Measurements from ENCODE around the gene NAV2. TPM values are rescaled to one million over a fixed set of nuclear protein-coding genes. Genes with fewer than 3 reads are reported as not detected.

Gene NAV2
- total and polyA plus RNA-seq, 2 experiments from 2014 or later = 26.0 to 45.0 TPM

GRCh38 chr11:19844012-19844411 is 131.4 kb downstream of the NAV2 start (continued):
- TF ChIP-seq STAT1 (IDR thresholded peaks at IDR 0.05; ENCODE audit: unreplicated experiment) (no peak), EZH2 (IDR thresholded peaks at IDR 0.05; ENCODE audit: low read depth, unreplicated experiment) (no peak), ZNF331 (CRISPR knock-in tag; IDR thresholded peaks at IDR 0.05; ENCODE audit: low read depth) (no peak), EZH2phosphoT487 (IDR thresholded peaks at IDR 0.05; ENCODE audit: unreplicated experiment) (no peak)

GRCh38 chr11:19844806-19845205 is 132.2 kb downstream of the NAV2 start:
- Histone ChIP-seq H3K4me1 (ENCODE audit: insufficient read depth) (peaks cover 26% of the 10 kb centered on the region), H2AFZ (no peak overlapping the region), H3K4me3 (no peak overlapping the region), H3K79me2 (replicated peaks; ENCODE audit: insufficient read depth) (peaks cover 18% of the 10 kb centered on the region), H3K4me2 (no peak overlapping the region), H3K36me3 (ENCODE audit: insufficient read depth) (no peaks in the 10 kb centered on the region), H4K20me1 (replicated peaks; ENCODE audit: insufficient read depth) (peaks cover 12% of the 10 kb centered on the region; the same call in 1 of the 2 replicates), H3K27me3 (ENCODE audit: insufficient read depth) (no peaks in the 10 kb centered on the region), H3K9me2 (ENCODE audit: insufficient read depth) (no peaks in the 10 kb centered on the region), H3F3A (replicated peaks; ENCODE audit: low read depth) (0 out of 2 replicates have a peak, but pooled peaks cover 6% of the 10 kb centered on the region), H3K27ac (ENCODE audit: low read depth) (no peak overlapping the region)
- DNase-seq (ENCODE audit: low spot score) = no peak
- H3K9me3 Mint-ChIP-seq = no peaks in the 10 kb centered on the region
- H3K27ac Mint-ChIP-seq = no peak overlapping the region
- peaks cover 33% of the 10 kb centered on the region for H3K36me3 Mint-ChIP-seq (ENCODE audit: low read depth)
- no peak overlapping the region for H3K4me3 Mint-ChIP-seq
- TF ChIP-seq JUNB (IDR thresholded peaks at IDR 0.05; ENCODE audit: unreplicated experiment) (no peak), ETS1 (IDR thresholded peaks at IDR 0.05) (no peak), REST (IDR thresholded peaks at IDR 0.05; ENCODE audit: unreplicated experiment) (no peak), CREB1 (CRISPR knock-in tag; IDR thresholded peaks at IDR 0.05; ENCODE audit: low read depth) (no peak), NANOG (IDR thresholded peaks at IDR 0.05; ENCODE audit: borderline replicate concordance) (no peak), ZNF331 (CRISPR knock-in tag; IDR thresholded peaks at IDR 0.05; ENCODE audit: low read depth) (no peak), EZH2 (IDR thresholded peaks at IDR 0.05; ENCODE audit: low read depth, unreplicated experiment) (no peak), STAT1 (IDR thresholded peaks at IDR 0.05; ENCODE audit: unreplicated experiment) (no peak), ZNF114 (CRISPR knock-in tag; IDR thresholded peaks at IDR 0.05) (no peak), EZH2phosphoT487 (IDR thresholded peaks at IDR 0.05; ENCODE audit: unreplicated experiment) (no peak), CTCF (conservative IDR thresholded peaks at IDR 0.05; ENCODE audit: low read depth in 2 of 2) (no peak), ZNF462 (CRISPR knock-in tag; IDR thresholded peaks at IDR 0.05) (no peak), POLR2AphosphoS5 (IDR thresholded peaks at IDR 0.05; ENCODE audit: low read depth) (no peak)
- no peak for ATAC-seq
- peaks cover 2% of the 10 kb centered on the region for H3K27me3 Mint-ChIP-seq (ENCODE audit: insufficient read depth, low read depth, poor library complexity)
- peaks cover 33% of the 10 kb centered on the region for H3K4me1 Mint-ChIP-seq

Data from GM23338 (cell line).